ENCODE data around the gene CNPY1. TPM values are rescaled to one million over a fixed set of nuclear protein-coding genes. Genes with fewer than 3 reads are reported as not detected.

Gene CNPY1
- total RNA-seq, 1 donor from 2014 or later: not detected

- H3K27me3 Mint-ChIP-seq (ENCODE audit: unreplicated experiment): peaks cover 35% of the 10 kb centered on the region
- no peaks in the 10 kb centered on the region for H3K36me3 Mint-ChIP-seq (ENCODE audit: low read depth, unreplicated experiment)
- peak; percentile 74 for DNase-seq (ENCODE audit: low spot score)
- H3K9me3 Mint-ChIP-seq (ENCODE audit: unreplicated experiment): no peaks in the 10 kb centered on the region
- peak overlapping the region; percentile 83 for H3K4me3 Mint-ChIP-seq (ENCODE audit: unreplicated experiment)
- TF ChIP-seq CTCF (IDR thresholded peaks at IDR 0.05; ENCODE audit: unreplicated experiment): no peak
- no peak overlapping the region for H3K27ac Mint-ChIP-seq (ENCODE audit: unreplicated experiment)
- H3K4me1 Mint-ChIP-seq (ENCODE audit: unreplicated experiment): peaks cover 25% of the 10 kb centered on the region
Measured at GRCh38 chr7:155456738-155457543, 89.4 kb downstream of the CNPY1 start.

GRCh38 chr7:155455776-155456737, 90.3 kb downstream of the CNPY1 start:
- no peak for TF ChIP-seq CTCF (IDR thresholded peaks at IDR 0.05; ENCODE audit: unreplicated experiment)
- Mint-ChIP-seq H3K36me3 (ENCODE audit: low read depth, unreplicated experiment) (no peaks in the 10 kb centered on the region), H3K27me3 (ENCODE audit: unreplicated experiment) (peaks cover 38% of the 10 kb centered on the region), H3K4me1 (ENCODE audit: unreplicated experiment) (peaks cover 30% of the 10 kb centered on the region), H3K27ac (ENCODE audit: unreplicated experiment) (no peak overlapping the region), H3K4me3 (ENCODE audit: unreplicated experiment) (peak overlapping the region; percentile 83), H3K9me3 (ENCODE audit: unreplicated experiment) (no peaks in the 10 kb centered on the region)
- no peak for DNase-seq (ENCODE audit: low spot score)

GRCh38 chr7:155455132-155455693, 91.1 kb downstream of the CNPY1 start:
- Mint-ChIP-seq H3K36me3 (ENCODE audit: low read depth, unreplicated experiment) (no peaks in the 10 kb centered on the region), H3K9me3 (ENCODE audit: unreplicated experiment) (no peaks in the 10 kb centered on the region), H3K4me3 (ENCODE audit: unreplicated experiment) (no peak overlapping the region), H3K4me1 (ENCODE audit: unreplicated experiment) (peaks cover 32% of the 10 kb centered on the region), H3K27me3 (ENCODE audit: unreplicated experiment) (peaks cover 40% of the 10 kb centered on the region), H3K27ac (ENCODE audit: unreplicated experiment) (no peak overlapping the region)
- DNase-seq (ENCODE audit: low spot score): no peak
- no peak for TF ChIP-seq CTCF (IDR thresholded peaks at IDR 0.05; ENCODE audit: unreplicated experiment)

- no peaks in the 10 kb centered on the region for H3K9me3 Mint-ChIP-seq (ENCODE audit: unreplicated experiment)
- TF ChIP-seq CTCF (IDR thresholded peaks at IDR 0.05; ENCODE audit: unreplicated experiment): no peak
- H3K27me3 Mint-ChIP-seq (ENCODE audit: unreplicated experiment): peaks cover 36% of the 10 kb centered on the region
- no peak overlapping the region for H3K27ac Mint-ChIP-seq (ENCODE audit: unreplicated experiment)
- H3K4me3 Mint-ChIP-seq (ENCODE audit: unreplicated experiment): peak overlapping the region; percentile 47
- no peak for DNase-seq (ENCODE audit: low spot score)
- H3K36me3 Mint-ChIP-seq (ENCODE audit: low read depth, unreplicated experiment): no peaks in the 10 kb centered on the region
- peaks cover 28% of the 10 kb centered on the region for H3K4me1 Mint-ChIP-seq (ENCODE audit: unreplicated experiment)
Measured at GRCh38 chr7:155454183-155455112, 91.9 kb downstream of the CNPY1 start.
